ENCODE results near the gene NKD2. TPM values are rescaled to one million over a fixed set of nuclear protein-coding genes. Genes with fewer than 3 reads are reported as not detected.

NKD2 gene
- total RNA-seq, 1 donor from 2014 or later, result not detected

DNA sequence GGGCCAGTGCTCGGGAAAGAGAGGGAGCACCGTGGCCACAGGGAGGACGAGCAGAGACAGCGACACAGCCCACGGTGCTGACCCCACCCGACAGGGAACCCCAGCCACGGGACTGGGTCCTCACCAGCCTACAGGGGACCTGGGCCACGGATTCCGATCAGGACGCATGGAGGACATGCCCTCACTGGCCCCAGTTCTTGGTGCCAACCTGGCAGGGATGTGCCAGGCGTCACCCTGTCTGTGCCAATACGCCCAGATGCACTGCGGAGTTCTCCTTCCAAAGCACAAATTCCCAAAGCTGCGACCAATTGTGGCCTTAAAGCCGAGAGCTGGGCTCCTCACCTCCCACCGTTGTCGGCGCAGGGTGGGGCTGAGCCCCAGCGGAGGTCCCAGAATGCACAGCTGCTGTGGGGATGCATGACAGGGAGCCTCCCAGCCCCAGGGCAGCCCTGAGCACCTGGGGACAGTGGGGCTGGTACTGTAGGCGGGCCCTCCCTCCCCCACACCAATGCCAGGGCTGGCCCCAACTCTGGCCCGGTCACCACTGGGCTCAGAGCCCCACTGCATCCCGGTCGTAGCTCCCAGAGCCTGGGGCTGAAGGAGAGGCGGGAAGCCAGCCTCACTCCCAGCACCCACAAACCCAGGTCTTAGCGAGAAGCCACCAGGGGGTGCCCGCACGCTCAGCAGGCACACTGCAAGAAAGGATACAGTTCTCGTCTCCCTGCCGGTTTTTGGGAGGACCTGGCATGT, 44.2 kb downstream of the NKD2 start:
- Mint-ChIP-seq H3K27ac (ENCODE audit: unreplicated experiment) (no peak overlapping the region), H3K9me3 (ENCODE audit: unreplicated experiment) (no peaks in the 10 kb centered on the region), H3K4me3 (ENCODE audit: unreplicated experiment) (no peak overlapping the region), H3K27me3 (ENCODE audit: unreplicated experiment) (no peaks in the 10 kb centered on the region), H3K36me3 (ENCODE audit: unreplicated experiment) (no peaks in the 10 kb centered on the region), H3K4me1 (ENCODE audit: unreplicated experiment) (peaks cover 1% of the 10 kb centered on the region)
- TF ChIP-seq, protein P1, sequence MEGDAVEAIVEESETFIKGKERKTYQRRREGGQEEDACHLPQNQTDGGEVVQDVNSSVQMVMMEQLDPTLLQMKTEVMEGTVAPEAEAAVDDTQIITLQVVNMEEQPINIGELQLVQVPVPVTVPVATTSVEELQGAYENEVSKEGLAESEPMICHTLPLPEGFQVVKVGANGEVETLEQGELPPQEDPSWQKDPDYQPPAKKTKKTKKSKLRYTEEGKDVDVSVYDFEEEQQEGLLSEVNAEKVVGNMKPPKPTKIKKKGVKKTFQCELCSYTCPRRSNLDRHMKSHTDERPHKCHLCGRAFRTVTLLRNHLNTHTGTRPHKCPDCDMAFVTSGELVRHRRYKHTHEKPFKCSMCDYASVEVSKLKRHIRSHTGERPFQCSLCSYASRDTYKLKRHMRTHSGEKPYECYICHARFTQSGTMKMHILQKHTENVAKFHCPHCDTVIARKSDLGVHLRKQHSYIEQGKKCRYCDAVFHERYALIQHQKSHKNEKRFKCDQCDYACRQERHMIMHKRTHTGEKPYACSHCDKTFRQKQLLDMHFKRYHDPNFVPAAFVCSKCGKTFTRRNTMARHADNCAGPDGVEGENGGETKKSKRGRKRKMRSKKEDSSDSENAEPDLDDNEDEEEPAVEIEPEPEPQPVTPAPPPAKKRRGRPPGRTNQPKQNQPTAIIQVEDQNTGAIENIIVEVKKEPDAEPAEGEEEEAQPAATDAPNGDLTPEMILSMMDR (IDR thresholded peaks at IDR 0.05), result no peak
- DNase-seq (ENCODE audit: extremely low spot score, unreplicated experiment), result no peak

DNA sequence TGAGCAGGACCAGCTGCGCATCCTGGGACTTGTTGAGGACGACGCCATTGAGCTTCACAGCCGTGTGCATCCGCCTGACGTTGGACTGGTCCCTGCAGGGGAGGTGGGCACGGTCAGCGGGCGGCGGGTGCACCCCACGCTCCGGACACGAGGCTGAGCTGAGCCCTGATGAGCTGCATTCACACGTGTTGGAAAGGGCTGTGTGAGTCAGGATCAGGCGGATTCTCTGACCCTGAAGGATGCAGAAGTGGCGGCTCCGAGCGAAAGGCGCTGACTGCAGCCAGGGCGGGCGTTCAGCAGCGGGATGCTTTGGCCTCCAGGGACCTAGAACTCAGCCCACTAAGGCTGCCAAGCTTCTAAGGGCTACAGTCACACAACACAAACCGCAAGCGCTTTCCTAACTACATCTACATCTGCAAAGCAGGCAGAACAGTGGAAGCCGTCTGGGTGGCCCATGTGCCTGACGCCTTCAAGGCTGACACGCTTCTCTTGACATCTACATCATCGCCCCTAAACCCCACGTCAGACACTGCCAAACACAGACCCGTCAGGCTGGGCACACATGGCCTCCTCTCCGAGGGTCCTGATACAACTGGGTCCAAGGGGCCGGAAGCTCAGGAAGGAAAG, 44.9 kb downstream of the NKD2 start:
- Mint-ChIP-seq H3K4me3 (ENCODE audit: unreplicated experiment) (no peak overlapping the region), H3K9me3 (ENCODE audit: unreplicated experiment) (no peaks in the 10 kb centered on the region), H3K4me1 (ENCODE audit: unreplicated experiment) (peaks cover 1% of the 10 kb centered on the region), H3K27me3 (ENCODE audit: unreplicated experiment) (no peaks in the 10 kb centered on the region), H3K36me3 (ENCODE audit: unreplicated experiment) (no peaks in the 10 kb centered on the region), H3K27ac (ENCODE audit: unreplicated experiment) (no peak overlapping the region)
- TF ChIP-seq, protein P1 (IDR thresholded peaks at IDR 0.05), result no peak
- no peak for DNase-seq (ENCODE audit: extremely low spot score, unreplicated experiment)

DNA sequence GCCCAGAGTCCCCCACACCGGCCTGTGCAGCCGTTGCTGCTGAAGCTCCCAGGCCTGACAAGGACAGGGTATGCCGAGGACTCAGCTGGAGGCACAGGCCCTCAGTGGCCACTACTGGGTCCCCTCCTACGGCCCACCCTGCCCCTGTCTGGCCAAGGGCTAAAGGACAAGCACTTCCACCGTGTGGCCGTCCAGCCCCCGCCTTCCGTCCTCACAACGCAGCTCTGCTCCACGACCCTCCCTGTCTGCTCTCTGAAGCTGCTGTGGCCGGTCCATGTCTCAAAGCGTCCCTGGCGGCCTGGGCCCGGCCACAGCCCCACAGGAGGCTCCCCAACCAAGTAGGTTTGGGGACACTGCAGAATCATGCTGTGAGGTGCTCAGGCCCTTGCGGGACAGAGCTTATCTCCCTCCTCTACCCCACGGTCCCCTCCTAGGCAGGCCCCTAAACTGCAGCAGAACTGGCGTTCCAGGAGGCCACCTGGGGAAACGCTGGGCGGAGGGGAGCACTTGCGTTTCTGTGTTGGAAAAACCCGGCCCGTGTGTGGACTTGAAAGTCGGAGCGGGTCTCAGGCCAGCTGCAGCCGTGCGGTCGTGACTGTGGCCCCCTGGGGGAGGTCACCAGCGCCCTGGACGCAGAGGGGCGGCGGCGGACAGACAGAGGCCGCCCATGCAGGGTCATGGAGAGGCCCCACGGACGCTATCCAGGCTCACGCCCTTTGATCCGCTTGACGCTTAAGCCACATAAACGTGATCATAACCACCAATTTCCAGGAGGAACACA, 45.6 kb downstream of the NKD2 start:
- no peaks in the 10 kb centered on the region for H3K27me3 Mint-ChIP-seq (ENCODE audit: unreplicated experiment)
- TF ChIP-seq, protein P1 (IDR thresholded peaks at IDR 0.05), result no peak
- no peaks in the 10 kb centered on the region for H3K9me3 Mint-ChIP-seq (ENCODE audit: unreplicated experiment)
- no peak for DNase-seq (ENCODE audit: extremely low spot score, unreplicated experiment)
- no peaks in the 10 kb centered on the region for H3K36me3 Mint-ChIP-seq (ENCODE audit: unreplicated experiment)
- peaks cover 1% of the 10 kb centered on the region for H3K4me1 Mint-ChIP-seq (ENCODE audit: unreplicated experiment)
- no peak overlapping the region for H3K4me3 Mint-ChIP-seq (ENCODE audit: unreplicated experiment)
- H3K27ac Mint-ChIP-seq (ENCODE audit: unreplicated experiment), result no peak overlapping the region

DNA sequence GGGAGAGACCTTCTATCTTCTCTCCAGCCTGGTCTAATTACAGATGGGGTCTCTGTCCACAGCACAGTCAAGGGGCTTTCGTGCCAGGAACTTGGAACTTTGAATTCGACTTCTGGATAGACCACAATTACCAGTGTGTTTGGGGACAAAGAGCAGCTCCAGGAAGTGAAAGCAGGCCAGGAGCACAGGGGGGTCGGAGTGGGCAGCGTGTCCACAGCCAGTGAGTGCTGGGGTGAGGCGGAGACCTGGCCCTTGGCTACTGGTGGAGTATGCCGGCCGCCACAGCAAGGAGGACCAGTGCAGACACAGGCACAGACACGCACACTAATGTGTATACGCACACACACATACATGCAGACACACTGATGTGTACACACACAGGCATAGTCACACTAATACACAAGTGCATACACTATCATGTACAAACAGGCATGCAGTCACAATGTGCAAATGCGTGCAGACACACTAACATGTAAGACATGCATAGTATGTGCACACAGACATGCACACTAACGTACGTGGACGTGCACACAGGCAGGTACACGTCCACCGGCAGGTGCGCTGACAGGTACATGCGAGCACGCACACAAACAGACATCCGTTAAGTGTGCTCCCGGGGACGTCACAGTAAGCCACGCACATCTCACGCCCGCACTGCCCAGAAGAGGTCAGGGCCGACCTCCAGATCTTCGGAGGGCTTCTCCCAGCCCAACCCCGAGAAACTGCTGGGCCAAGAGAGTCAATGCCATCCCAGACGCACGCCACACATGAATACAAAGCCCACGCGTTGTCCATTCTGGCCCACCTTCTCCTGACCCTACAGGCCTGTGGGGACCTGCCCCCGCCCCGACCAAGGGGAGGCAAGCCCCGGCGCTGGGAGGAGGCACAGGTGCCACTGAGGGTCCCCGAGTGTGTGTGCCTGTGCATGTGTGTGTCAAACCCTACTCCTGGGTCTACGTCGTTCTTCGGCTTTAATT, 46.5 kb downstream of the NKD2 start:
- no peaks in the 10 kb centered on the region for H3K9me3 Mint-ChIP-seq (ENCODE audit: unreplicated experiment)
- no peak for DNase-seq (ENCODE audit: extremely low spot score, unreplicated experiment)
- no peak overlapping the region for H3K27ac Mint-ChIP-seq (ENCODE audit: unreplicated experiment)
- TF ChIP-seq, protein P1 (IDR thresholded peaks at IDR 0.05), result no peak
- no peaks in the 10 kb centered on the region for H3K27me3 Mint-ChIP-seq (ENCODE audit: unreplicated experiment)
- H3K4me3 Mint-ChIP-seq (ENCODE audit: unreplicated experiment), result no peak overlapping the region
- H3K4me1 Mint-ChIP-seq (ENCODE audit: unreplicated experiment), result peaks cover 1% of the 10 kb centered on the region
- H3K36me3 Mint-ChIP-seq (ENCODE audit: unreplicated experiment), result no peaks in the 10 kb centered on the region

Measured in osteocyte (in vitro differentiated cells).